ENCODE data around the gene KIFC3. TPM values are rescaled to one million over a fixed set of nuclear protein-coding genes. Genes with fewer than 3 reads are reported as not detected.

KIFC3 gene
- total RNA-seq, 6 donors from 2014 or later, result 82.6 to 340 (median 110) TPM

DNA sequence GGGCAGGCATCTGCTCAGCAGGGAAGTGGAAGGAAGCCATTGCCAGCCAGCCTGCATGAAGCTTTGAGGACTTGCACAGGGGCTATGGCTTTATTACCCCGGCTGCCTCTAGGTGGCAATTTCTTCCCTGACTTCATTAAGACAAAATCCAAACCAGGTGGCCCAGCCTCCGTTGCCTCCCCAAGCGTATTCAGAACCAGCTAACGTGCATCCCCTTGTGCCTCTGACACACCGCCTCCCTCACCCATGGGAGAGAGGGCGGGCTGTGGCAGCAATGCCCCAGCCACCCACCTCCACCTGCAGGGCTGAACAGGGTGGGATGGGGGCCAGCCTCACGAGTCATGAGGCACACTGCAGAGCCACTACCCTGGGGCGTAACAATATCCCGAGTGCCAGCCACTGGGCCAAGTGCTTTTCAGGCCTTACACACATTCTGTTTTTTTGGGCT is 6.8 kb downstream of the KIFC3 start:
- Histone ChIP-seq H3K9me3 (no peaks in the 10 kb centered on the region), H3K4me1 (peaks cover 28 to 40% (median 32%) of the 10 kb centered on the region in 4 donors), H3K27ac (peak overlapping the region in 1 of 4 donors; percentile 31), H3K27me3 (no peaks in the 10 kb centered on the region), H3K4me3 (no peak overlapping the region), H3K36me3 (peaks cover 0 to 65% (median 12%) of the 10 kb centered on the region in 4 donors)
- TF ChIP-seq, protein P1, sequence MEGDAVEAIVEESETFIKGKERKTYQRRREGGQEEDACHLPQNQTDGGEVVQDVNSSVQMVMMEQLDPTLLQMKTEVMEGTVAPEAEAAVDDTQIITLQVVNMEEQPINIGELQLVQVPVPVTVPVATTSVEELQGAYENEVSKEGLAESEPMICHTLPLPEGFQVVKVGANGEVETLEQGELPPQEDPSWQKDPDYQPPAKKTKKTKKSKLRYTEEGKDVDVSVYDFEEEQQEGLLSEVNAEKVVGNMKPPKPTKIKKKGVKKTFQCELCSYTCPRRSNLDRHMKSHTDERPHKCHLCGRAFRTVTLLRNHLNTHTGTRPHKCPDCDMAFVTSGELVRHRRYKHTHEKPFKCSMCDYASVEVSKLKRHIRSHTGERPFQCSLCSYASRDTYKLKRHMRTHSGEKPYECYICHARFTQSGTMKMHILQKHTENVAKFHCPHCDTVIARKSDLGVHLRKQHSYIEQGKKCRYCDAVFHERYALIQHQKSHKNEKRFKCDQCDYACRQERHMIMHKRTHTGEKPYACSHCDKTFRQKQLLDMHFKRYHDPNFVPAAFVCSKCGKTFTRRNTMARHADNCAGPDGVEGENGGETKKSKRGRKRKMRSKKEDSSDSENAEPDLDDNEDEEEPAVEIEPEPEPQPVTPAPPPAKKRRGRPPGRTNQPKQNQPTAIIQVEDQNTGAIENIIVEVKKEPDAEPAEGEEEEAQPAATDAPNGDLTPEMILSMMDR (IDR thresholded peaks at IDR 0.05), result peak in 5 of 6 experiments; percentile 32 to 68 (median 55)
- TF ChIP-seq POLR2A (IDR thresholded peaks at IDR 0.05), result no peak
- WGBS, 2 donors, result 46 to 48% methylated on average over 8 to 9 of the region's 9 CpGs
- DNase-seq (peak in 1 of 2 donors; percentile 73), ATAC-seq (ENCODE audit: low FRiP score in 2 of 2) (peak in 1 of 2 donors; percentile 11)

DNA sequence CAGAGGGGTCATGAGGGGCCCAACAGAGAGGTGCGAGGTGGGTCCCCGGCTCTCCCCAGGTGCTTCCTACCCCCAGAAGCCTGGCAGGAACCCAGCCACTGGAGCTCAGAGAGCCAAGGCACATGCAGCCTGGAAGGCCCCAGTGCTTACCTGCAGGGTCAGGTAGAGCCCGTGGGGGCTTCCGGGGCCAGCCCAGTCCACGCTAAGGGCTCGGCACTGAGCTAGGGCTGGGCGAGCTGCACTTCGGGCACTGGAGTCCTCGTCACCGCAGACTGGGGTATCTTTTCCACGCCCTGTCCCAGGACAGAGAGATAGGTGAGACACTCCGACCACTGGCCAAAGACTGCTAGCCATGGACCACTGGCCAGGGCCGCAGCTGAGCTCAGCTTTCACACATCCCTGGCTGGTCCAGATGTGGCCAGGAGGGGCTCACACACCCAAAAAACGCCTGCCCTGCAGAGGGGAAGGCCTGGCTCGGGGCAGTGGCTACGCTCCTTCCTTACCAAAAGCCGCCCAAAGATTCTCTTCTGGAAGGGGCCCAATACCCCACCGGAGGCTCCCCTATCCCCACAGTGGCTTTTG is 7.4 kb downstream of the KIFC3 start:
- peaks cover 0 to 70% (median 14%) of the 10 kb centered on the region in 4 donors for H3K36me3 ChIP-seq
- TF ChIP-seq, protein P1 (IDR thresholded peaks at IDR 0.05), result no peak
- TF ChIP-seq EP300 (IDR thresholded peaks at IDR 0.05), result no peak
- no peak for TF ChIP-seq POLR2A (IDR thresholded peaks at IDR 0.05)
- TF ChIP-seq POLR2AphosphoS5 (IDR thresholded peaks at IDR 0.05), result no peak
- 88 to 100% methylated on average over 4 to 18 of the region's 18 CpGs for WGBS, 2 donors
- H3K27me3 ChIP-seq, result no peaks in the 10 kb centered on the region
- no peak for ATAC-seq (ENCODE audit: low FRiP score in 2 of 2)
- DNase-seq, result no peak
- peak overlapping the region in 1 of 4 donors; percentile 31 for H3K27ac ChIP-seq
- H3K4me1 ChIP-seq, result peaks cover 23 to 35% (median 27%) of the 10 kb centered on the region in 4 donors
- H3K9me3 ChIP-seq, result no peaks in the 10 kb centered on the region
- no peak overlapping the region for H3K4me3 ChIP-seq

DNA sequence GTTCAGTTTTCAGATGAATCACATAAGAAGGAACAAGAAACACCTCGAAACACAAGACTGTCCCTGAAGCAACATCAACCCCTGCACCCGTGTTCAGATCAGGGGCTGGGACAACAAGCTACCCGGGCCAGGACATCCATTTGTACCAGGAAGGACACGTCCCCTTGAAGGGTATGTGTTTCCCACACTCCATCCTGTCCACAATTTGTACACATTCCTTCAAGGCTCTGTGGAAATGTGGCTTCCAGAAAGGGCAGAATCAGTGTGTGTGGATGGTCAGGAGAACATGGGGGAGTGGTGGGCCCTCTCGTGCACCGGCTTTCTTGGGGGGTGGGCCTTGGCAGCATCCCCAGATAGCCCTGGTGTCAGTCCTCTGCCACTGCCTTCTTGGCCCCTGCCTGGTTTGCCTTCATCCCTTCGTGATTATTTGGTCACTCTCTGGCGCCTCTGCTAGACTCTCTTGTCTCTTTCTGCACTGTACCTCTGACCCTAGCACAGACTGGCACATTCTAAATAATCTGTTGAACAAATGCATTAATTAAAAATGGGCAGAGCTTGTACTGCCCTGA is 10.3 kb downstream of the KIFC3 start:
- no peaks in the 10 kb centered on the region for H3K27me3 ChIP-seq
- WGBS, 2 donors, result 61 to 75% methylated on average over 7 to 8 of the region's 8 CpGs
- H3K27ac ChIP-seq, result peak overlapping the region in 2 of 4 donors; percentile 31 to 38
- H3K36me3 ChIP-seq, result peaks cover 0 to 85% (median 14%) of the 10 kb centered on the region in 4 donors
- H3K4me1 ChIP-seq, result peaks cover 19 to 27% (median 27%) of the 10 kb centered on the region in 4 donors
- ATAC-seq (ENCODE audit: low FRiP score in 2 of 2) (no peak), DNase-seq (no peak)
- no peaks in the 10 kb centered on the region for H3K9me3 ChIP-seq
- peak in 1 of 2 donors; percentile 21 for TF ChIP-seq POLR2AphosphoS5 (IDR thresholded peaks at IDR 0.05)
- no peak for TF ChIP-seq EP300 (IDR thresholded peaks at IDR 0.05)
- no peak overlapping the region for H3K4me3 ChIP-seq

DNA sequence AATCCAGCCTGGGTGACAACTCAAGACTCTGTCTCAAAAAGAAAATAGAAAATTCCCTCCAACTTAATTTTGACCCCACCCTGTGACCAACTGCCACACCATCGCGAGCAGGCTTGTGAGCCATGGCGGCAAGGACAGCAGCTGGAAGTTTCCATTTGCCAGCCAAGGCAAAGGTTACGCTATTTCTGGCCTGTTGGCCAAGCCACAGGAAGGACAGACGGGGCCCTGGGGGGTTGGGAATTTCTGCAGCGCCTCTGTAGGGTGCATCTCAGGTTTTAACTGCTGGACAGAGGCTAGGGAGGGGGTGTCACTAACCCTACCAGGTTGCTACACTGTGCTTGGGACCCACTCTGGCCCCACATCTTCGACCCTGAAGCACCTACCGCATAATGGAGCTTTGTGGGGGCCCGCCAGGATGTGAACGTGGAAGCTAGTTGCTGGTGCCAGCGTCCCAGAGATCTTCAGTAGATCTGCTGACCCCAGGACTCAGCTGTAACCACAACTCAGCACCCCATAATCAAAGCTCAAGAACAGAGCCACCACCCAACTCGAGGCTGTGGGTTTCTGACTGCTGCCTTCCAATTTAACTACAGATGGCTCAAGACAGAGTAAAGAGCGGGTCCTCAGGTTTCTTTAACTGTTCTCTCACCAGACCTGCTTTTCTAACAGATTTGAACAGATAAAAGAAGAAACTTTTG is 10.9 kb downstream of the KIFC3 start:
- WGBS, 2 donors, result 73 to 80% methylated on average over 13 of the region's 13 CpGs
- Histone ChIP-seq H3K4me1 (peaks cover 21 to 33% (median 27%) of the 10 kb centered on the region in 4 donors), H3K9me3 (no peaks in the 10 kb centered on the region), H3K4me3 (no peak overlapping the region), H3K36me3 (peaks cover 0 to 80% (median 14%) of the 10 kb centered on the region in 4 donors), H3K27ac (peak overlapping the region in 3 of 4 donors; percentile 31 to 51 (median 38)), H3K27me3 (no peaks in the 10 kb centered on the region)
- DNase-seq, result no peak
- ATAC-seq (ENCODE audit: low FRiP score in 2 of 2), result no peak
- TF ChIP-seq EP300 (IDR thresholded peaks at IDR 0.05) (no peak), POLR2AphosphoS5 (IDR thresholded peaks at IDR 0.05) (no peak), POLR2A (IDR thresholded peaks at IDR 0.05) (no peak)
- TF ChIP-seq, protein P1 (IDR thresholded peaks at IDR 0.05), result no peak

DNA sequence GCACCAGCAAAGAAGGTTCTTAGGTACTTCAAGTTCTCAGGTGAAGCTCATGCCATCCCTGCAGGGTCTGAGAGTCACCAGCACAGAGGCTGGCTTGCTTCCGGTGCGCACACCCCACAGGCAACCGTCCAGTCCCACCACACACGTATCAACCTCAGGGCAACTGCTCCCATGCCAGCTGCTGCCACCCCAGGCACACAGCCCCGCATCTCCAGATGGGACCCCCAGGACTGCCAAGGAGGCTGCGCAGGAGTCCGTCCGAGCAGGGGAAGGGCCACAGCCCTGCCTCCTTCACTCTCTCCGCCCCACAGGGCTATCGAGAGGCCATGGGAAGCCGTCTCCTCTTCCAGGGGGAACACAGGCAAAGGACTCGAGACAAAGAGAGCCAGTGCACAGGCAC is 13.3 kb downstream of the KIFC3 start:
- no peaks in the 10 kb centered on the region for H3K9me3 ChIP-seq
- TF ChIP-seq, protein P1 (IDR thresholded peaks at IDR 0.05), result no peak
- TF ChIP-seq EP300 (IDR thresholded peaks at IDR 0.05), result no peak
- TF ChIP-seq POLR2A (IDR thresholded peaks at IDR 0.05), result no peak
- TF ChIP-seq POLR2AphosphoS5 (IDR thresholded peaks at IDR 0.05), result no peak
- WGBS, 2 donors, result 94 to 96% methylated on average over 6 to 9 of the region's 12 CpGs
- H3K27ac ChIP-seq, result peak overlapping the region in 2 of 4 donors; percentile 6 to 36
- peaks cover 14 to 29% (median 23%) of the 10 kb centered on the region in 4 donors for H3K4me1 ChIP-seq
- no peaks in the 10 kb centered on the region for H3K27me3 ChIP-seq
- DNase-seq, result no peak
- H3K4me3 ChIP-seq, result no peak overlapping the region
- H3K36me3 ChIP-seq, result peaks cover 0 to 82% (median 27%) of the 10 kb centered on the region in 4 donors
- no peak for ATAC-seq (ENCODE audit: low FRiP score in 2 of 2)
